Measurements from ENCODE around the gene PRPF40A.

The PRPF40A gene

DNA sequence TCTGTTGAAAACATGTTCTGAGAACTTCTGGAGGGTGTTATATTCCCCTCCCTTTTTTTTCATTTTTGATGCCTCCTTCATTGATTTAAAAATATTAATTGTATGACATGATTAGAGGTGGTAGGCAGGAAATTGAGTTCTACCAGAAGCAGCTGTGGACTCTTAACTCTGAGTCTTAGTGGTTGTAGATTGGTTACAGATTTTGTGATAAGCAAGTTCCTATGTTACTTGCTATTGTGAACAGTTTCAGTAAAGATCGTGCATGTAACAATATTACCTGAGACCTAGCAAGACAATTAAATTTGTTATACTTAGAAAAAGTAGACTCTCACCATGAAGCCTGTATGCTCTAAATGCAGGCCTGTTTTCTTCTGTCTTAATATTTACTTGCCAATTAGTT is 88.1 kb downstream of the PRPF40A start:
- ATAC-seq: no peak
- TF ChIP-seq OSR1 (CRISPR knock-in tag; IDR thresholded peaks at IDR 0.05): no peak
- TF ChIP-seq PPARA (CRISPR knock-in tag; IDR thresholded peaks at IDR 0.05; ENCODE audit: borderline replicate concordance): no peak
- TF ChIP-seq CSDC2 (CRISPR knock-in tag; IDR thresholded peaks at IDR 0.05): no peak
- TF ChIP-seq RARB (CRISPR knock-in tag; IDR thresholded peaks at IDR 0.05): no peak
- TF ChIP-seq ISL1 (CRISPR knock-in tag; IDR thresholded peaks at IDR 0.05): no peak
- no peak for TF ChIP-seq BACH2 (CRISPR knock-in tag; IDR thresholded peaks at IDR 0.05; ENCODE audit: borderline replicate concordance)
- TF ChIP-seq, protein P1, sequence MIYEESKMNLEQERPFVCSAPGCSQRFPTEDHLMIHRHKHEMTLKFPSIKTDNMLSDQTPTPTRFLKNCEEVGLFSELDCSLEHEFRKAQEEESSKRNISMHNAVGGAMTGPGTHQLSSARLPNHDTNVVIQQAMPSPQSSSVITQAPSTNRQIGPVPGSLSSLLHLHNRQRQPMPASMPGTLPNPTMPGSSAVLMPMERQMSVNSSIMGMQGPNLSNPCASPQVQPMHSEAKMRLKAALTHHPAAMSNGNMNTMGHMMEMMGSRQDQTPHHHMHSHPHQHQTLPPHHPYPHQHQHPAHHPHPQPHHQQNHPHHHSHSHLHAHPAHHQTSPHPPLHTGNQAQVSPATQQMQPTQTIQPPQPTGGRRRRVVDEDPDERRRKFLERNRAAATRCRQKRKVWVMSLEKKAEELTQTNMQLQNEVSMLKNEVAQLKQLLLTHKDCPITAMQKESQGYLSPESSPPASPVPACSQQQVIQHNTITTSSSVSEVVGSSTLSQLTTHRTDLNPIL (CRISPR knock-in tag; IDR thresholded peaks at IDR 0.05; ENCODE audit: low read depth): no peak
- TF ChIP-seq ZNF8 (CRISPR knock-in tag; IDR thresholded peaks at IDR 0.05): no peak
- TF ChIP-seq ARNTL (CRISPR knock-in tag; IDR thresholded peaks at IDR 0.05; ENCODE audit: borderline replicate concordance, low read depth): no peak
- no peak for TF ChIP-seq SNAI2 (CRISPR knock-in tag; IDR thresholded peaks at IDR 0.05)
- no peak for TF ChIP-seq ZNF70 (CRISPR knock-in tag; IDR thresholded peaks at IDR 0.05)
- TF ChIP-seq ZC3H10 (CRISPR knock-in tag; IDR thresholded peaks at IDR 0.05): no peak
- no peak for TF ChIP-seq TCF4 (CRISPR knock-in tag; IDR thresholded peaks at IDR 0.05; ENCODE audit: borderline replicate concordance)

DNA sequence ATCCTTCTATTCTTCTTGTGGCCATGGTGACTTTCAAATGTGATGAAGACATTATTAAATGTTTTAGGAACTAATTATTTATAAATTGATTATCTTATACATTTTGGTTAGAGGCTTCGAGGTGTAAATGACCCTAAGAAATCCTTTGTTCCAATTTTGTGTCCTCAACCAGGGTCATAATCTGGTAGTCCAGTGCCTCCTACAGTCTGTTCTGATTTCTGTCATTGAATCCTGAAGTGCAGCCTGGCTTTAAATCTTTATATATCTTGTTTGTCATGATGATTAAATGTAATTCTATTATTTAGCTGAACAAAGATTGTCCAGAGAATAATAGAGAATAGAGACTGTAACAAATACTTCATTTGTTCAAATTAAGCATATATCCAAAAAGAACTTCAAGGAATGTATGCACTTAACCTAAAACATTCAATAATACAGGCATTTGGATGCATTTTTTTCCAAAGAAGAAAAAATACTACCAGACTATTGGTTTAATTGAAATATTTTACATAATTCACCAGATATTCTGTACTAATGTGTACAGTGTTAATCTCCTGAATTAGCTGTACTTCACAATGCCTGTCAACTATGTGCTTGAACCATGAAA is 89.8 kb downstream of the PRPF40A start:
- peak; percentile 84 for ATAC-seq
- TF ChIP-seq TOX (CRISPR knock-in tag; IDR thresholded peaks at IDR 0.05; ENCODE audit: borderline replicate concordance): no peak
- no peak for TF ChIP-seq PPARA (CRISPR knock-in tag; IDR thresholded peaks at IDR 0.05; ENCODE audit: borderline replicate concordance)
- TF ChIP-seq ZNF70 (CRISPR knock-in tag; IDR thresholded peaks at IDR 0.05): no peak
- TF ChIP-seq GLIS3 (CRISPR knock-in tag; IDR thresholded peaks at IDR 0.05): no peak
- TF ChIP-seq, protein P2, sequence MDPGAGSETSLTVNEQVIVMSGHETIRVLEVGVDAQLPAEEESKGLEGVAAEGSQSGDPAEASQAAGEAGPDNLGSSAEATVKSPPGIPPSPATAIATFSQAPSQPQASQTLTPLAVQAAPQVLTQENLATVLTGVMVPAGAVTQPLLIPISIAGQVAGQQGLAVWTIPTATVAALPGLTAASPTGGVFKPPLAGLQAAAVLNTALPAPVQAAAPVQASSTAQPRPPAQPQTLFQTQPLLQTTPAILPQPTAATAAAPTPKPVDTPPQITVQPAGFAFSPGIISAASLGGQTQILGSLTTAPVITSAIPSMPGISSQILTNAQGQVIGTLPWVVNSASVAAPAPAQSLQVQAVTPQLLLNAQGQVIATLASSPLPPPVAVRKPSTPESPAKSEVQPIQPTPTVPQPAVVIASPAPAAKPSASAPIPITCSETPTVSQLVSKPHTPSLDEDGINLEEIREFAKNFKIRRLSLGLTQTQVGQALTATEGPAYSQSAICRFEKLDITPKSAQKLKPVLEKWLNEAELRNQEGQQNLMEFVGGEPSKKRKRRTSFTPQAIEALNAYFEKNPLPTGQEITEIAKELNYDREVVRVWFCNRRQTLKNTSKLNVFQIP (CRISPR knock-in tag; IDR thresholded peaks at IDR 0.05; ENCODE audit: borderline replicate concordance, low read depth): no peak
- no peak for TF ChIP-seq CSDC2 (CRISPR knock-in tag; IDR thresholded peaks at IDR 0.05)
- no peak for TF ChIP-seq ESRRG (CRISPR knock-in tag; IDR thresholded peaks at IDR 0.05)
- TF ChIP-seq, protein P1 (CRISPR knock-in tag; IDR thresholded peaks at IDR 0.05; ENCODE audit: low read depth): no peak
- no peak for TF ChIP-seq ARNTL (CRISPR knock-in tag; IDR thresholded peaks at IDR 0.05; ENCODE audit: borderline replicate concordance, low read depth)
- no peak for TF ChIP-seq ZFP30 (CRISPR knock-in tag; IDR thresholded peaks at IDR 0.05)

DNA sequence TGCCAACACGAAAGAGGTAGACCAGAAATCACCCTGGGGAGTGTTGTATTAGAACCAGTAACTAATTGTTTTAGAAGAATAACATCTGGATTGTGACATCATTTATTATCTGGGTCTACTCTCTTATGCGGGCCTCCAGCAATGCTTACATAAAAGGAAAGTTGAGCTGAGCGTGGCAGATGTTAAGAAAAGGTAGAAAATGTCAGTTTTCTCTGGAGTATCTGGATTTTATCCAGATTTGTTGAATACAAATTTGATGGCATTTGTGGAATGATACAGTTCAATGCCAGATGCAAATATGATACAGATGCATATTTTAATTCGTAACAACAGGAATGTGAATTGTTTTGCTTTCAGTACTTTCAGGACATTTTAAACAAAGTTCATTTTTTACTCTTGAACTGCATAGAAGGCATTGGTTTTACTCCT is 90.3 kb downstream of the PRPF40A start:
- TF ChIP-seq, protein P2 (CRISPR knock-in tag; IDR thresholded peaks at IDR 0.05; ENCODE audit: borderline replicate concordance, low read depth): no peak
- no peak for TF ChIP-seq CSDC2 (CRISPR knock-in tag; IDR thresholded peaks at IDR 0.05)
- no peak for TF ChIP-seq SNAI2 (CRISPR knock-in tag; IDR thresholded peaks at IDR 0.05)
- no peak for TF ChIP-seq ESRRG (CRISPR knock-in tag; IDR thresholded peaks at IDR 0.05)
- TF ChIP-seq ISL1 (CRISPR knock-in tag; IDR thresholded peaks at IDR 0.05): no peak
- no peak for TF ChIP-seq ZFP30 (CRISPR knock-in tag; IDR thresholded peaks at IDR 0.05)
- no peak for TF ChIP-seq RARB (CRISPR knock-in tag; IDR thresholded peaks at IDR 0.05)
- TF ChIP-seq, protein P3, sequence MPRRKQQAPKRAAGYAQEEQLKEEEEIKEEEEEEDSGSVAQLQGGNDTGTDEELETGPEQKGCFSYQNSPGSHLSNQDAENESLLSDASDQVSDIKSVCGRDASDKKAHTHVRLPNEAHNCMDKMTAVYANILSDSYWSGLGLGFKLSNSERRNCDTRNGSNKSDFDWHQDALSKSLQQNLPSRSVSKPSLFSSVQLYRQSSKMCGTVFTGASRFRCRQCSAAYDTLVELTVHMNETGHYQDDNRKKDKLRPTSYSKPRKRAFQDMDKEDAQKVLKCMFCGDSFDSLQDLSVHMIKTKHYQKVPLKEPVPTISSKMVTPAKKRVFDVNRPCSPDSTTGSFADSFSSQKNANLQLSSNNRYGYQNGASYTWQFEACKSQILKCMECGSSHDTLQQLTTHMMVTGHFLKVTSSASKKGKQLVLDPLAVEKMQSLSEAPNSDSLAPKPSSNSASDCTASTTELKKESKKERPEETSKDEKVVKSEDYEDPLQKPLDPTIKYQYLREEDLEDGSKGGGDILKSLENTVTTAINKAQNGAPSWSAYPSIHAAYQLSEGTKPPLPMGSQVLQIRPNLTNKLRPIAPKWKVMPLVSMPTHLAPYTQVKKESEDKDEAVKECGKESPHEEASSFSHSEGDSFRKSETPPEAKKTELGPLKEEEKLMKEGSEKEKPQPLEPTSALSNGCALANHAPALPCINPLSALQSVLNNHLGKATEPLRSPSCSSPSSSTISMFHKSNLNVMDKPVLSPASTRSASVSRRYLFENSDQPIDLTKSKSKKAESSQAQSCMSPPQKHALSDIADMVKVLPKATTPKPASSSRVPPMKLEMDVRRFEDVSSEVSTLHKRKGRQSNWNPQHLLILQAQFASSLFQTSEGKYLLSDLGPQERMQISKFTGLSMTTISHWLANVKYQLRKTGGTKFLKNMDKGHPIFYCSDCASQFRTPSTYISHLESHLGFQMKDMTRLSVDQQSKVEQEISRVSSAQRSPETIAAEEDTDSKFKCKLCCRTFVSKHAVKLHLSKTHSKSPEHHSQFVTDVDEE (CRISPR knock-in tag; IDR thresholded peaks at IDR 0.05): no peak
- no peak for TF ChIP-seq TCF4 (CRISPR knock-in tag; IDR thresholded peaks at IDR 0.05; ENCODE audit: borderline replicate concordance)
- TF ChIP-seq ARNTL (CRISPR knock-in tag; IDR thresholded peaks at IDR 0.05; ENCODE audit: borderline replicate concordance, low read depth): no peak
- TF ChIP-seq, protein P1 (CRISPR knock-in tag; IDR thresholded peaks at IDR 0.05; ENCODE audit: low read depth): no peak
- no peak for TF ChIP-seq ZFP3 (CRISPR knock-in tag; IDR thresholded peaks at IDR 0.05)
- no peak for TF ChIP-seq ZNF565 (CRISPR knock-in tag; conservative IDR thresholded peaks at IDR 0.05; ENCODE audit: low read depth)
- ATAC-seq: peak; percentile 72
